H1 (cell line): Measurements from ENCODE around the gene PSME3.
"Not testable (repeated sequence)": the region's sequence is repeated elsewhere in the genome, so short reads cannot be mapped to it uniquely, and the experiment has no call there.

Experiments used
- EZH2 ChIP-seq: fragments of 200-600 bp; sonication (generic); IDR thresholded peaks from 2 replicates; pipeline ENCODE4 v1.7.1; 2012; ENCODE audit warnings: low read depth, mild to moderate bottlenecking, moderate library complexity, low read length, inconsistent platforms; ENCODE audit not compliant: severe bottlenecking
- KDM5A ChIP-seq: fragments of 200-600 bp; IDR thresholded peaks from 2 replicates; pipeline ENCODE4 v1.7.1; 2012; ENCODE audit warnings: mild to moderate bottlenecking, low read length, inconsistent platforms, mixed read lengths
- POLR2A ChIP-seq, 2 experiments: IDR thresholded peaks; 1 replicate in 1 of 2; 2 replicates in 1 of 2; pipeline ENCODE4 v1.6.1; 2011; ENCODE audit warnings: low read depth in 2 of 2, low read length in 2 of 2, mild to moderate bottlenecking in 2 of 2; ENCODE audit errors: control extremely low read depth in 1 of 2
- RAD21 ChIP-seq, 2 experiments: IDR thresholded peaks in 1 of 2; conservative IDR thresholded peaks in 1 of 2; 2 replicates each; pipeline ENCODE4 v1.6.1; 2011; ENCODE audit warnings: low read depth in 2 of 2, low read length in 2 of 2, improper control_type of control experiment in 1 of 2, inconsistent platforms in 1 of 2, mild to moderate bottlenecking in 1 of 2, moderate library complexity in 1 of 2
- SIN3A ChIP-seq, 2 experiments: IDR thresholded peaks in 1 of 2; conservative IDR thresholded peaks in 1 of 2; 2 replicates each; pipeline ENCODE4 v1.6.1; 2011 to 2012; ENCODE audit warnings: low read length in 2 of 2, improper control_type of control experiment in 1 of 2, low read depth in 1 of 2, mild to moderate bottlenecking in 1 of 2
- TF ChIP-seq, protein P1 (sequence below): IDR thresholded peaks from 2 replicates; pipeline ENCODE4 v1.6.1; 2012; ENCODE audit warnings: inconsistent platforms
- TF ChIP-seq, protein P2 (sequence below), 3 experiments: IDR thresholded peaks; 1 replicate in 2 of 3; 2 replicates in 1 of 3; pipeline versions ENCODE4 v1.5.1 to v1.6.1; 2011; ENCODE audit warnings: low read length in 3 of 3, mild to moderate bottlenecking in 3 of 3, inconsistent platforms in 2 of 3, low read depth in 1 of 3, moderate library complexity in 1 of 3; ENCODE audit not compliant: insufficient read depth in 1 of 3; ENCODE audit errors: control extremely low read depth in 1 of 3

DNA sequence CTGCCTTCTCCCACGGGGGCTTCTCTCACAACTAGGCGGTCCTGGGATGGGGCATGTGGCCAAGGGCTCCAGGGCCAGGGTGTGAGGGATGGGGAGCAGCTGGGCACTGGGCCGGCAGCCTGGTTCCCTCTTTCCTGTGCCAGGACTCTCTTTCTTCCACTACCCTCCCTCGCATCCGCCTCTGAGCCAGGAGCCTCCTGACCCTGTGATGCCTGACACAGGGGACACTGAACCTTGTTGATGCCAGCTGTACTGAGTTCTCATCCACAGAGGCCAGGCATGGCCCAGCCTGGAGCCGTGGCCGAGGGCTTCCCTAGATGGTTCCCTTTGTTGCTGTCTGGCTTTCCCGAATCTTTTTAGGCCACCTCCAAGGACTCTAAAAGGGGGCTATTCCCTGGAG lies 23.3 kb downstream of the PSME3 start:
- TF ChIP-seq, protein P1, sequence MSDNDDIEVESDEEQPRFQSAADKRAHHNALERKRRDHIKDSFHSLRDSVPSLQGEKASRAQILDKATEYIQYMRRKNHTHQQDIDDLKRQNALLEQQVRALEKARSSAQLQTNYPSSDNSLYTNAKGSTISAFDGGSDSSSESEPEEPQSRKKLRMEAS, result not testable (repeated sequence)
- TF ChIP-seq POLR2A (IDR thresholded peaks at IDR 0.05; ENCODE audit: control extremely low read depth in 1 of 2, low read depth in 2 of 2, low read length in 2 of 2); SIN3A (conservative IDR thresholded peaks at IDR 0.05 in 1 of 2, IDR thresholded peaks at IDR 0.05 in 1 of 2; ENCODE audit: low read depth in 1 of 2, low read length in 2 of 2); EZH2; RAD21 (IDR thresholded peaks at IDR 0.05 in 1 of 2, conservative IDR thresholded peaks at IDR 0.05 in 1 of 2; ENCODE audit: low read depth in 2 of 2, low read length in 2 of 2); KDM5A: not testable (repeated sequence)
- TF ChIP-seq, protein P2, sequence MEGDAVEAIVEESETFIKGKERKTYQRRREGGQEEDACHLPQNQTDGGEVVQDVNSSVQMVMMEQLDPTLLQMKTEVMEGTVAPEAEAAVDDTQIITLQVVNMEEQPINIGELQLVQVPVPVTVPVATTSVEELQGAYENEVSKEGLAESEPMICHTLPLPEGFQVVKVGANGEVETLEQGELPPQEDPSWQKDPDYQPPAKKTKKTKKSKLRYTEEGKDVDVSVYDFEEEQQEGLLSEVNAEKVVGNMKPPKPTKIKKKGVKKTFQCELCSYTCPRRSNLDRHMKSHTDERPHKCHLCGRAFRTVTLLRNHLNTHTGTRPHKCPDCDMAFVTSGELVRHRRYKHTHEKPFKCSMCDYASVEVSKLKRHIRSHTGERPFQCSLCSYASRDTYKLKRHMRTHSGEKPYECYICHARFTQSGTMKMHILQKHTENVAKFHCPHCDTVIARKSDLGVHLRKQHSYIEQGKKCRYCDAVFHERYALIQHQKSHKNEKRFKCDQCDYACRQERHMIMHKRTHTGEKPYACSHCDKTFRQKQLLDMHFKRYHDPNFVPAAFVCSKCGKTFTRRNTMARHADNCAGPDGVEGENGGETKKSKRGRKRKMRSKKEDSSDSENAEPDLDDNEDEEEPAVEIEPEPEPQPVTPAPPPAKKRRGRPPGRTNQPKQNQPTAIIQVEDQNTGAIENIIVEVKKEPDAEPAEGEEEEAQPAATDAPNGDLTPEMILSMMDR (IDR thresholded peaks at IDR 0.05; ENCODE audit: control extremely low read depth in 1 of 3, insufficient read depth in 1 of 3, low read depth in 1 of 3, low read length in 3 of 3), result not testable (repeated sequence)
